ENCODE results near the gene ADIG. TPM values are rescaled to one million over a fixed set of nuclear protein-coding genes. Genes with fewer than 3 reads are reported as not detected.
"Not testable (repeated sequence)": the region's sequence is repeated elsewhere in the genome, so short reads cannot be mapped to it uniquely, and the experiment has no call there.

The ADIG gene
- total and polyA plus RNA-seq, 2 of the 8 experiments (the other 6 are each of a cell fraction or from before 2014, with no cell fraction given), result not detected

DNA sequence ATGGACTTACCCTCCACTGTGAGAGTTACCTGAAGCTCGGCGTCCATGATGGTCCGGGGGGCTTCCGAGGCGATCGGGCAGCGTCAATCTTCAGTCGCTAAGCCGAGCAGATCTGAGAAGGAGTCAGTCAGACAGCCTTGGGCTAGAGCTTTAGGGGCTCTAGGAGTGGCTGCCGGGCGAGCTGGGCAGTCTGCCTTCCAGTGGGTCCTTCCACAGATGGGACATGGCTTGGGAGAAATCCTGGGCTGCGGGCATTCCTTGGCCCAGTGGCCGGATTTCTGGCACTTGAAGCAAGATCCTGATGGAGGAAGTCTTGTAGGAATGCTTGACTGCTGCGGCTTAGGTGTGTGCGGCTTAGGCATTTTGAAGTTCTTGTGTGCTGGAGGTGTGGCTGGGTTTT is 14.9 kb downstream of the ADIG start:
- H2BK15ac ChIP-seq (ENCODE audit: low read length); H2BK12ac ChIP-seq (ENCODE audit: low read depth, low read length); H3K79me1 ChIP-seq (ENCODE audit: low read depth, low read length); H3K14ac ChIP-seq (ENCODE audit: insufficient read length); H4K8ac ChIP-seq (ENCODE audit: extremely low read depth, insufficient read depth, low read length); CTCF ChIA-PET (ENCODE audit: partially characterized antibody); H4K5ac ChIP-seq (ENCODE audit: insufficient read length, low read depth, low read length); H3K4ac ChIP-seq (replicated peaks; ENCODE audit: insufficient read length, low read depth, low read length); H4K91ac ChIP-seq (replicated peaks; ENCODE audit: insufficient read length, low read length); H2BK20ac ChIP-seq (ENCODE audit: low read length); H3K27me3 ChIP-seq (replicated peaks in 1 of 4; ENCODE audit: control insufficient read depth in 3 of 4, extremely low read depth in 1 of 4, insufficient read depth in 3 of 4, low read length in 3 of 4); H2AK5ac ChIP-seq (ENCODE audit: low read depth, low read length); H2AFZ ChIP-seq (ENCODE audit: low read length); H3K23me2 ChIP-seq (ENCODE audit: low read depth, low read length); H3K9me3 ChIP-seq (ENCODE audit: insufficient read depth in 2 of 2, low read depth in 1 of 2, low read length in 1 of 2); DNase-seq (ENCODE audit: low read depth in 1 of 2, low spot score in 2 of 2); H3K79me2 ChIP-seq (ENCODE audit: control insufficient read depth in 1 of 2, insufficient read depth in 2 of 2, low read length in 2 of 2); H3K18ac ChIP-seq (ENCODE audit: extremely low read depth, low read length); H3K56ac ChIP-seq (replicated peaks; ENCODE audit: insufficient read length, low read depth, low read length); H3K4me2 ChIP-seq (ENCODE audit: insufficient read depth in 1 of 2, low read depth in 2 of 2, low read length in 2 of 2); H4K20me1 ChIP-seq (replicated peaks in 1 of 2; ENCODE audit: control insufficient read depth in 1 of 2, insufficient read depth in 2 of 2, low read length in 2 of 2); H2BK120ac ChIP-seq (replicated peaks; ENCODE audit: low read depth, low read length); H3K27ac ChIP-seq (ENCODE audit: low read depth, low read length); H2BK5ac ChIP-seq (ENCODE audit: low read depth, low read length); H3K4me3 ChIP-seq (ENCODE audit: extremely low read depth in 1 of 4, insufficient read depth in 2 of 4, low read depth in 3 of 4, low read length in 4 of 4); FAIRE-seq; H3K23ac ChIP-seq (ENCODE audit: insufficient read length); POLR2A ChIA-PET (ENCODE audit: partially characterized antibody); H3K9ac ChIP-seq (replicated peaks in 1 of 4; ENCODE audit: extremely low read depth in 1 of 4, low read depth in 3 of 4, low read length in 3 of 4); H3K36me3 ChIP-seq (ENCODE audit: control insufficient read depth in 2 of 4, insufficient read depth in 4 of 4, low read length in 3 of 4): not testable (repeated sequence)
- WGBS, 2 experiments (ENCODE audit: extremely low coverage in 1 of 2, insufficient coverage in 1 of 2, insufficient read length in 1 of 2, insufficient replicate concordance in 2 of 2, low coverage in 1 of 2, low lambda C conversion rate in 2 of 2, missing lambda C conversion rate in 1 of 2), result 96% methylated on average over 14 of the region's 15 CpGs; no CpG with 5 or more reads in 1 of the 2 experiments
- peaks cover 0 to 14% (median 8%) of the 10 kb centered on the region in 4 experiments; a peak in 6 of 7 replicates for H3K4me1 ChIP-seq (replicated peaks in 1 of 4; ENCODE audit: control insufficient read depth in 3 of 4, insufficient read depth in 4 of 4, low read length in 3 of 4)
